K562 (cell line): ENCODE measurements around the gene CHSY3. TPM values are rescaled to one million over a fixed set of nuclear protein-coding genes. Genes with fewer than 3 reads are reported as not detected.

Experiments
- ATAC-seq: fragments of 200-7000 bp; cut with Tn5 transposase; 3 replicates; pipeline ENCODE4 v1.9.1; 2020; ENCODE audit warnings: moderate library complexity
- BruUV-seq: library from RNA; stranded (reverse); fragments of 400-500 nt; replicated peaks from 2 replicates; lab custom pipeline; 2021; lab: Mats Ljungman, UMichigan
- CTCF ChIA-PET: fragments of 300-600 bp; formaldehyde crosslinking; extraction: SDS; loops from one replicate; lab custom pipeline; 2021; ENCODE audit warnings: low intra/inter-chr PET ratio; lab: Yijun Ruan, JAX
- POLR2A ChIA-PET: fragments of 300-600, 350-650 bp; sonication (Branson Sonifier 250); formaldehyde crosslinking; extraction: SDS; loops from one replicate; lab custom pipeline; 2021; ENCODE audit warnings: antibody characterized with exemption, inconsistent platforms; lab: Yijun Ruan, JAX
- DNase-seq, 4 experiments: peaks; one replicate each; pipeline versions ENCODE4 v3.0.0 to v3.0.0-alpha.2; 2011 to 2018; ENCODE audit warnings: low spot score in 3 of 4, mixed read lengths in 3 of 4; ENCODE audit errors: extremely low read depth in 1 of 4
- FAIRE-seq: peaks from 2 replicates; lab custom pipeline; 2011; peaks lifted over from hg19 to GRCh38; lab: Jason Lieb, UNC
- H2AFZ ChIP-seq: 2 replicates; pipeline ENCODE4 v1.6.0; 2011; ENCODE audit warnings: low read depth, low read length, control low read depth, inconsistent platforms
- H3K27ac ChIP-seq: fragments of 200-600 bp; 3 replicates; pipeline ENCODE4 v1.8.0; 2011; ENCODE audit warnings: low read depth, mild to moderate bottlenecking, control low read depth, inconsistent platforms, low read length, moderate library complexity, mixed read lengths; ENCODE audit errors: extremely low read depth
- H3K27me3 ChIP-seq, 2 experiments: fragments of 300-600 bp in 1 of 2; 2 replicates in 1 of 2; 3 replicates in 1 of 2; pipeline versions ENCODE4 v1.6.0 to v1.8.0; 2011; ENCODE audit warnings: inconsistent platforms in 2 of 2, low read length in 2 of 2, mild to moderate bottlenecking in 1 of 2, mixed read lengths in 1 of 2, moderate library complexity in 1 of 2; ENCODE audit not compliant: control insufficient read depth in 2 of 2, insufficient read depth in 2 of 2
- H3K36me3 ChIP-seq: fragments of 300-600 bp; 3 replicates; pipeline ENCODE4 v1.8.0; 2011; ENCODE audit warnings: mild to moderate bottlenecking, low read length, inconsistent platforms; ENCODE audit not compliant: control insufficient read depth, insufficient read depth
- H3K4me1 ChIP-seq, 2 experiments: fragments of 200-600 bp in 1 of 2; replicated peaks in 1 of 2; 2 replicates in 1 of 2; 3 replicates in 1 of 2; pipeline versions ENCODE4 v1.5.1 to v1.8.0; 2011; ENCODE audit warnings: inconsistent platforms in 2 of 2, low read length in 2 of 2, mild to moderate bottlenecking in 1 of 2, mixed read lengths in 1 of 2, moderate library complexity in 1 of 2; ENCODE audit not compliant: control insufficient read depth in 2 of 2, insufficient read depth in 2 of 2
- H3K4me2 ChIP-seq: 2 replicates; pipeline ENCODE4 v1.6.1; 2011; ENCODE audit warnings: low read length, control low read depth, inconsistent platforms, mixed read lengths; ENCODE audit not compliant: insufficient read depth
- H3K4me3 ChIP-seq: fragments of 200-600 bp; sonication (generic), shearing (Covaris generic); 2 replicates; pipeline ENCODE4 v1.5.1; 2016; ENCODE audit warnings: control low read depth, inconsistent platforms
- H3K79me2 ChIP-seq: fragments of 200-600 bp; 3 replicates; pipeline ENCODE4 v1.8.0; 2011; ENCODE audit warnings: low read length, inconsistent platforms; ENCODE audit not compliant: control insufficient read depth, insufficient read depth
- H3K9ac ChIP-seq, 2 experiments: 2 replicates each; pipeline versions ENCODE4 v1.6.0 to v1.6.1; 2011; ENCODE audit warnings: low read depth in 2 of 2, low read length in 2 of 2, control low read depth in 1 of 2, inconsistent platforms in 1 of 2, mild to moderate bottlenecking in 1 of 2, mixed read lengths in 1 of 2; ENCODE audit not compliant: insufficient read depth in 1 of 2
- H3K9me1 ChIP-seq: one replicate; pipeline ENCODE4 v1.6.0; 2011; ENCODE audit warnings: inconsistent platforms, mild to moderate bottlenecking, low read length, moderate library complexity; ENCODE audit not compliant: control insufficient read depth, insufficient read depth
- H3K9me3 ChIP-seq: replicated peaks from 2 replicates; pipeline ENCODE4 v1.5.1; 2011; ENCODE audit warnings: low read depth, low read length, inconsistent platforms; ENCODE audit not compliant: control insufficient read depth, insufficient read depth
- H4K20me1 ChIP-seq: replicated peaks from 2 replicates; pipeline ENCODE4 v1.6.1; 2011; ENCODE audit warnings: low read length, inconsistent platforms, mixed read lengths; ENCODE audit not compliant: control insufficient read depth, insufficient read depth
- BRCA1 ChIP-seq, 2 experiments: fragments of 450-650 bp in 1 of 2; sonication (generic) in 1 of 2; formaldehyde crosslinking in 1 of 2; IDR thresholded peaks; 2 replicates each; pipeline versions ENCODE4 v1.5.0 to v1.6.1; 2017 to 2020; ENCODE audit warnings: mild to moderate bottlenecking in 1 of 2, missing genetic modification reagents in 1 of 2
- CBX8 ChIP-seq: fragments of 200-600 bp; sonication (generic); IDR thresholded peaks from 2 replicates; pipeline ENCODE4 v1.6.1; 2012; ENCODE audit warnings: borderline replicate concordance, mixed run types, low read depth, mild to moderate bottlenecking, moderate library complexity, mixed read lengths, low read length, control low read depth, inconsistent platforms; ENCODE audit not compliant: poor library complexity, severe bottlenecking; ENCODE audit errors: extremely low read depth
- EZH2 ChIP-seq: IDR thresholded peaks from 2 replicates; pipeline ENCODE4 v1.6.1; 2012; ENCODE audit warnings: low read depth, mild to moderate bottlenecking, inconsistent platforms, low read length, borderline replicate concordance
- L3MBTL2 ChIP-seq: fragments of 450-650 bp; IDR thresholded peaks from 2 replicates; pipeline ENCODE4 v1.6.1; 2016; ENCODE audit warnings: mild to moderate bottlenecking, moderate library complexity
- NBN ChIP-seq: fragments of 450-650 bp; IDR thresholded peaks from 2 replicates; pipeline ENCODE4 v1.6.1; 2016; ENCODE audit warnings: low read depth, mild to moderate bottlenecking
- NEUROD1 ChIP-seq: fragments of 150-350 bp; IDR thresholded peaks from 2 replicates; pipeline ENCODE4 v1.6.1; 2014; ENCODE audit warnings: borderline replicate concordance, low read length, low read depth; ENCODE audit not compliant: partially characterized antibody
- NFRKB ChIP-seq: fragments of 450-650 bp; IDR thresholded peaks from 2 replicates; pipeline ENCODE4 v1.6.1; 2016; ENCODE audit warnings: low read depth
- RAD21 ChIP-seq, 2 experiments: fragments of 250-450 bp in 1 of 2; fragments of 450-650 bp in 1 of 2; sonication (Bioruptor Pico) in 1 of 2; formaldehyde crosslinking in 1 of 2; IDR thresholded peaks in 1 of 2; conservative IDR thresholded peaks in 1 of 2; 2 replicates each; pipeline versions ENCODE4 v1.4.0 to v1.8.0; 2020 to 2022; ENCODE audit warnings: mild to moderate bottlenecking in 2 of 2, moderate library complexity in 1 of 2
- SMARCC2 ChIP-seq: fragments of 450-650 bp; IDR thresholded peaks from 2 replicates; pipeline ENCODE4 v1.6.1; 2017; ENCODE audit warnings: antibody characterized with exemption, moderate library complexity, mild to moderate bottlenecking, low read depth
- ZBTB5 ChIP-seq: fragments of 450-650 bp; IDR thresholded peaks from 2 replicates; pipeline ENCODE4 v1.6.1; 2017; ENCODE audit warnings: antibody characterized with exemption
- ZFPM2 ChIP-seq: fragments of 250-450 bp; sonication (Bioruptor Pico); IDR thresholded peaks from 2 replicates; pipeline ENCODE4 v1.5.1; 2022; ENCODE audit warnings: mild to moderate bottlenecking
- ZNF778 ChIP-seq: fragments of 450-650 bp; formaldehyde crosslinking; IDR thresholded peaks from 2 replicates; pipeline ENCODE4 v1.4.0; 2020; ENCODE audit warnings: mild to moderate bottlenecking, moderate library complexity
- WGBS: fragments of 100-300 bp; shearing (Covaris generic); methylation state at CpG from one replicate; pipeline ENCODE4 v1.1.6; 2016; ENCODE audit warnings: low coverage, mixed read lengths; ENCODE audit not compliant: insufficient coverage; ENCODE audit errors: missing lambda C conversion rate; 5-methylcytosine and 5-hydroxymethylcytosine counted together
- in situ Hi-C: fragments of 300-500 bp; cut with MboI; formaldehyde crosslinking; loops from 4 replicates; pipeline ENCODE4 v1.15.0; 2018; ENCODE audit warnings: inconsistent platforms, mixed read lengths
- intact Hi-C: fragments of 100-400 bp; cut with micrococcal nuclease; formaldehyde crosslinking; loops from 2 replicates; pipeline ENCODE4 v1.14.2; 2022
- polyA plus RNA-seq, 8 experiments: library from polyadenylated mRNA; depleted of rRNA in 4 of 8; stranded (reverse) in 5 of 8; unstranded in 3 of 8; fragments of >200 nt; fragmentation: Nextera tagmentation in 2 of 8; fragmentation: Illumina TruSeq in 1 of 8; extraction: Ambion mirVana in 2 of 8; extraction: Trizol in 1 of 8; gene quantifications; 2 replicates each; pipeline versions ENCODE4 v1.2.1 to v1.2.3, GENCODE V29; 2011 to 2014; ENCODE audit warnings: inconsistent platforms in 1 of 8, missing spikeins in 1 of 8
- total RNA-seq, 7 experiments: library from RNA; depleted of rRNA in 6 of 7; stranded (reverse); fragments of >200 nt in 6 of 7; fragmentation: Illumina TruSeq in 2 of 7; extraction: Trizol in 2 of 7; gene quantifications; 2 replicates each; pipeline versions ENCODE4 v1.2.1 to v1.2.3, GENCODE V29; 2011 to 2021; ENCODE audit warnings: low replicate concordance in 1 of 7
- TF ChIP-seq, protein P1 (sequence below), 3 experiments: IDR thresholded peaks in 2 of 3; conservative IDR thresholded peaks in 1 of 3; 2 replicates each; pipeline ENCODE4 v1.5.1; 2011 to 2012; ENCODE audit warnings: low read length in 3 of 3, mild to moderate bottlenecking in 3 of 3, control low read depth in 2 of 3, improper control_type of control experiment in 1 of 3, inconsistent platforms in 1 of 3, low read depth in 1 of 3, mixed read lengths in 1 of 3, moderate library complexity in 1 of 3; ENCODE audit not compliant: insufficient read depth in 2 of 3

The CHSY3 gene
- total and polyA plus RNA-seq, 9 of the 15 experiments (the other 6 are each of a cell fraction or from before 2014, with no cell fraction given) = 0.04 TPM; not detected in 8

DNA sequence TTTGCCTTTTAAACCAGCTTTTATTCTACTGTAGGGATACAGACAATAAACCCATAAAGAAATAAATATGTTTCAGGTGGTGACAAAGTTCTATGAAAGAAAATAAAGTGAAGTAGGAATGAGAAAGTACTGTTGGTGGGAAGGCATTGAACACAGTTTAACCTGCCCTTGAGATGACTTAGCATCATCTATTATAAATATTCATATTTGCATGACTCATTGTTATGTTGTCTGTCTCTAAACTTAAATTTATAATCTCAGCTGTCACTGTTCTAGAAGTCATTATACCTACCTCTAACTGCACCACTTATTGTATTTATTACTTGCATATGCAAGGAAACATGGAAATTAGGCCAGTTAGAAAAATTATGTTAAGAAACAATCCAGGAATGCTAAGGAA lies 202.2 kb downstream of the CHSY3 start (continued):
- no peak for TF ChIP-seq SMARCC2
- TF ChIP-seq BRCA1 (IDR thresholded peaks at IDR 0.05) = no peak
- no peak for TF ChIP-seq BRCA1 (CRISPR knock-in tag; IDR thresholded peaks at IDR 0.05)
- TF ChIP-seq EZH2 = no peak
- TF ChIP-seq L3MBTL2 = no peak

DNA sequence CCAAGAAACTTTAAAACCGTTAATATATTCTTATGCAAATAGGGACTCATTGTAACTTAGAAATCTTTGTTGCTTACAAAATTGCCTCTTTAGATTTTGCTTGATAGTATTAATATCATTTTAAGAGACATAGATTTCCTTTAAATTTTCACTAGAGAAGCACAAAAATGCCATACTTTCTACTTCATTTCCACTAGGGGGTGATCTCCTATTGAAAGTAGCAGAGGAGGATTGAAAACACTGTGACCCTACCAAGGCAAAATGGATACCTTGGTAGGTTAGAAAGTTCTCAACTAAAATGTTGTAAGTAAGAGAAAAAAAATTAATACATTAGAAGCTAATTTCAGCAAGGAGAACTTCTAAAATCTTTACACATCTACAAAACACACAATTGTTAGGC lies 204.9 kb downstream of the CHSY3 start:
- no peak overlapping the region for H3K27ac ChIP-seq
- intact Hi-C loops (loop anchor here (5.0 kb wide), 1 partner anchor 1308 kb away; no protein-coding TSS in a partner anchor), in situ Hi-C loops (no loop called here)

More for the DNA sequence above, 204.9 kb downstream of the CHSY3 start:
- TF ChIP-seq, protein P1, sequence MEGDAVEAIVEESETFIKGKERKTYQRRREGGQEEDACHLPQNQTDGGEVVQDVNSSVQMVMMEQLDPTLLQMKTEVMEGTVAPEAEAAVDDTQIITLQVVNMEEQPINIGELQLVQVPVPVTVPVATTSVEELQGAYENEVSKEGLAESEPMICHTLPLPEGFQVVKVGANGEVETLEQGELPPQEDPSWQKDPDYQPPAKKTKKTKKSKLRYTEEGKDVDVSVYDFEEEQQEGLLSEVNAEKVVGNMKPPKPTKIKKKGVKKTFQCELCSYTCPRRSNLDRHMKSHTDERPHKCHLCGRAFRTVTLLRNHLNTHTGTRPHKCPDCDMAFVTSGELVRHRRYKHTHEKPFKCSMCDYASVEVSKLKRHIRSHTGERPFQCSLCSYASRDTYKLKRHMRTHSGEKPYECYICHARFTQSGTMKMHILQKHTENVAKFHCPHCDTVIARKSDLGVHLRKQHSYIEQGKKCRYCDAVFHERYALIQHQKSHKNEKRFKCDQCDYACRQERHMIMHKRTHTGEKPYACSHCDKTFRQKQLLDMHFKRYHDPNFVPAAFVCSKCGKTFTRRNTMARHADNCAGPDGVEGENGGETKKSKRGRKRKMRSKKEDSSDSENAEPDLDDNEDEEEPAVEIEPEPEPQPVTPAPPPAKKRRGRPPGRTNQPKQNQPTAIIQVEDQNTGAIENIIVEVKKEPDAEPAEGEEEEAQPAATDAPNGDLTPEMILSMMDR (IDR thresholded peaks at IDR 0.05 in 2 of 3, conservative IDR thresholded peaks at IDR 0.05 in 1 of 3; ENCODE audit: insufficient read depth in 2 of 3, low read depth in 1 of 3, low read length in 3 of 3) = peak in 1 of 3 experiments; percentile 27; a peak in 2 of 6 replicates
- TF ChIP-seq CBX8 (no peak), ZFPM2 (CRISPR knock-in tag) (no peak), RAD21 (CRISPR knock-in tag; conservative IDR thresholded peaks at IDR 0.05 in 1 of 2, IDR thresholded peaks at IDR 0.05 in 1 of 2) (peak; percentile 34 to 50), NBN (no peak), NEUROD1 (no peak), ZNF778 (CRISPR knock-in tag) (no peak), ZBTB5 (no peak), NFRKB (no peak)
- TF ChIP-seq, all 486 proteins: peak for 2
- CTCF ChIA-PET = no interaction called here
- no peaks in the 10 kb centered on the region for H3K79me2 ChIP-seq
- ATAC-seq = no peak
- 0% methylated on average over 1 of the region's 1 CpG for WGBS
- H3K9ac ChIP-seq = no peak overlapping the region
- no peak for FAIRE-seq
- H3K9me1 ChIP-seq = no peaks in the 10 kb centered on the region
- BruUV-seq = no TSS peak
- H3K9me3 ChIP-seq = no peaks in the 10 kb centered on the region
- H4K20me1 ChIP-seq = no peaks in the 10 kb centered on the region
- no peak overlapping the region for H3K4me3 ChIP-seq
- no peak overlapping the region for H3K4me2 ChIP-seq
- POLR2A ChIA-PET = no interaction called here
- peak in 1 of 4 experiments; percentile 4 for DNase-seq
- no peak overlapping the region for H2AFZ ChIP-seq
- H3K36me3 ChIP-seq = no peaks in the 10 kb centered on the region
- no peaks in the 10 kb centered on the region for H3K27me3 ChIP-seq
- H3K4me1 ChIP-seq = no peaks in the 10 kb centered on the region
